ENCODE results near the gene HOXD12.

- TF ChIP-seq CTCF (IDR thresholded peaks at IDR 0.05), result no peak
- no peak for TF ChIP-seq POLR2AphosphoS5 (IDR thresholded peaks at IDR 0.05; ENCODE audit: low read depth, low read length)
- TF ChIP-seq, protein P1, sequence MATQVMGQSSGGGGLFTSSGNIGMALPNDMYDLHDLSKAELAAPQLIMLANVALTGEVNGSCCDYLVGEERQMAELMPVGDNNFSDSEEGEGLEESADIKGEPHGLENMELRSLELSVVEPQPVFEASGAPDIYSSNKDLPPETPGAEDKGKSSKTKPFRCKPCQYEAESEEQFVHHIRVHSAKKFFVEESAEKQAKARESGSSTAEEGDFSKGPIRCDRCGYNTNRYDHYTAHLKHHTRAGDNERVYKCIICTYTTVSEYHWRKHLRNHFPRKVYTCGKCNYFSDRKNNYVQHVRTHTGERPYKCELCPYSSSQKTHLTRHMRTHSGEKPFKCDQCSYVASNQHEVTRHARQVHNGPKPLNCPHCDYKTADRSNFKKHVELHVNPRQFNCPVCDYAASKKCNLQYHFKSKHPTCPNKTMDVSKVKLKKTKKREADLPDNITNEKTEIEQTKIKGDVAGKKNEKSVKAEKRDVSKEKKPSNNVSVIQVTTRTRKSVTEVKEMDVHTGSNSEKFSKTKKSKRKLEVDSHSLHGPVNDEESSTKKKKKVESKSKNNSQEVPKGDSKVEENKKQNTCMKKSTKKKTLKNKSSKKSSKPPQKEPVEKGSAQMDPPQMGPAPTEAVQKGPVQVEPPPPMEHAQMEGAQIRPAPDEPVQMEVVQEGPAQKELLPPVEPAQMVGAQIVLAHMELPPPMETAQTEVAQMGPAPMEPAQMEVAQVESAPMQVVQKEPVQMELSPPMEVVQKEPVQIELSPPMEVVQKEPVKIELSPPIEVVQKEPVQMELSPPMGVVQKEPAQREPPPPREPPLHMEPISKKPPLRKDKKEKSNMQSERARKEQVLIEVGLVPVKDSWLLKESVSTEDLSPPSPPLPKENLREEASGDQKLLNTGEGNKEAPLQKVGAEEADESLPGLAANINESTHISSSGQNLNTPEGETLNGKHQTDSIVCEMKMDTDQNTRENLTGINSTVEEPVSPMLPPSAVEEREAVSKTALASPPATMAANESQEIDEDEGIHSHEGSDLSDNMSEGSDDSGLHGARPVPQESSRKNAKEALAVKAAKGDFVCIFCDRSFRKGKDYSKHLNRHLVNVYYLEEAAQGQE (IDR thresholded peaks at IDR 0.05; ENCODE audit: insufficient read depth in 1 of 2, low read depth in 2 of 2, low read length in 1 of 2), result no peak
- no peak for TF ChIP-seq SIN3A (IDR thresholded peaks at IDR 0.05; ENCODE audit: borderline replicate concordance, insufficient read depth, low read depth, low read length)
- TF ChIP-seq TCF7L2 (IDR thresholded peaks at IDR 0.05; ENCODE audit: low read depth, low read length), result no peak
Measured at GRCh38 chr2:176063958-176064357, 35.6 kb upstream of the HOXD12 start.

Measured in Panc1 (cell line).